Left lung (tissue), 10 donors: Measurements from ENCODE around the gene PKD2L1. TPM values are rescaled to one million over a fixed set of nuclear protein-coding genes. Genes with fewer than 3 reads are reported as not detected.

ENCODE experiments used
- ATAC-seq: fragments of 200-7000 bp; cut with Tn5 transposase; one replicate; pipeline ENCODE4 v1.9.1; 2020; ENCODE audit warnings: moderate library complexity
- DNase-seq, 4 donors: peaks; one replicate each; pipeline ENCODE4 v3.0.0-alpha.2; 2013 to 2020
- H3K27ac ChIP-seq, 2 donors: fragments of 200-600 bp; sonication (generic) in 1 of 2; one replicate each; pipeline versions ENCODE4 v1.5.0 to v1.8.0; 2020 to 2021
- H3K27me3 ChIP-seq, 2 donors: fragments of 200-600 bp; sonication (generic) in 1 of 2; one replicate each; pipeline versions ENCODE4 v1.5.0 to v1.8.0; 2020 to 2021
- H3K36me3 ChIP-seq, 2 donors: fragments of 200-600 bp; sonication (generic) in 1 of 2; one replicate each; pipeline versions ENCODE4 v1.5.0 to v1.8.0; 2020 to 2021
- H3K4me1 ChIP-seq, 2 donors: fragments of 200-600 bp; one replicate each; pipeline ENCODE4 v1.8.0; 2021
- H3K4me3 ChIP-seq, 2 donors: fragments of 200-600 bp; sonication (generic) in 1 of 2; one replicate each; pipeline versions ENCODE4 v1.5.0 to v1.8.0; 2020 to 2021; ENCODE audit warnings: mild to moderate bottlenecking in 1 of 2
- H3K9me3 ChIP-seq, 2 donors: fragments of 200-600 bp; sonication (generic) in 1 of 2; one replicate each; pipeline versions ENCODE4 v1.5.0 to v1.8.0; 2020 to 2021
- CTCF ChIP-seq, 2 donors: fragments of 200-600 bp; sonication (generic) in 1 of 2; IDR thresholded peaks; one replicate each; pipeline versions ENCODE4 v1.5.0 to v1.8.0; 2021; ENCODE audit warnings: antibody characterized with exemption in 2 of 2
- intact Hi-C, 2 donors: fragments of 100-400 bp; cut with DNase I; formaldehyde crosslinking; loops; one replicate each; pipeline versions ENCODE4 v1.11.2 to v1.14.2; 2022
- polyA plus RNA-seq, 6 donors: library from polyadenylated mRNA; unstranded; fragments of 120-200 nt; gene quantifications; one replicate each; pipeline ENCODE4 v1.2.1, GENCODE V29; 2013; ENCODE audit not compliant: insufficient read length in 6 of 6
- total RNA-seq, 2 donors: library from RNA; stranded (reverse); fragmentation: NEBNext Ultra II Directional; extraction: Animal tissue kit (Norgen Biotek cat#: 25700); gene quantifications; one replicate each; pipeline ENCODE4 v1.2.1, GENCODE V29; 2021
- donor health status: DM: no; HTN: yes; CAD: no.
- donor health status: DM: no; HTN: no; CAD: no.

Gene PKD2L1
- total and polyA plus RNA-seq, 8 donors: 0.22 to 0.47 (median 0.32) TPM; not detected in 1

- H3K9me3 ChIP-seq: no peaks in the 10 kb centered on the region
- peaks cover 0 to 90% of the 10 kb centered on the region in 2 donors for H3K36me3 ChIP-seq
- TF ChIP-seq CTCF (IDR thresholded peaks at IDR 0.05): no peak
- ATAC-seq: no peak
- no peak overlapping the region for H3K27ac ChIP-seq
- H3K27me3 ChIP-seq: no peaks in the 10 kb centered on the region
- intact Hi-C loops: no loop called here
- H3K4me1 ChIP-seq: peaks cover 0 to 18% of the 10 kb centered on the region in 2 donors
- H3K4me3 ChIP-seq: no peak overlapping the region
- DNase-seq: no peak
These were observed 29.6 kb upstream of the PKD2L1 start for GRCh38 chr10:100359529-100360150.

- peaks cover 0 to 95% of the 10 kb centered on the region in 2 donors for H3K36me3 ChIP-seq
- intact Hi-C loops: no loop called here
- H3K4me1 ChIP-seq: peaks cover 0 to 15% of the 10 kb centered on the region in 2 donors
- TF ChIP-seq CTCF (IDR thresholded peaks at IDR 0.05): no peak
- no peak overlapping the region for H3K27ac ChIP-seq
- H3K4me3 ChIP-seq: no peak overlapping the region
- ATAC-seq: no peak
- DNase-seq: no peak
- H3K27me3 ChIP-seq: no peaks in the 10 kb centered on the region
- no peaks in the 10 kb centered on the region for H3K9me3 ChIP-seq
These were observed 29.0 kb upstream of the PKD2L1 start for GRCh38 chr10:100359030-100359432.

GRCh38 chr10:100357059-100357858 lies 27.2 kb upstream of the PKD2L1 start:
- H3K4me1 ChIP-seq: peaks cover 0 to 16% of the 10 kb centered on the region in 2 donors
- H3K9me3 ChIP-seq: no peaks in the 10 kb centered on the region
- H3K36me3 ChIP-seq: peaks cover 0 to 96% of the 10 kb centered on the region in 2 donors
- DNase-seq (no peak), ATAC-seq (no peak)
- H3K27me3 ChIP-seq: no peaks in the 10 kb centered on the region
- intact Hi-C loops: no loop called here
- H3K4me3 ChIP-seq: no peak overlapping the region
- no peak overlapping the region for H3K27ac ChIP-seq
- TF ChIP-seq CTCF (IDR thresholded peaks at IDR 0.05): no peak

DNA sequence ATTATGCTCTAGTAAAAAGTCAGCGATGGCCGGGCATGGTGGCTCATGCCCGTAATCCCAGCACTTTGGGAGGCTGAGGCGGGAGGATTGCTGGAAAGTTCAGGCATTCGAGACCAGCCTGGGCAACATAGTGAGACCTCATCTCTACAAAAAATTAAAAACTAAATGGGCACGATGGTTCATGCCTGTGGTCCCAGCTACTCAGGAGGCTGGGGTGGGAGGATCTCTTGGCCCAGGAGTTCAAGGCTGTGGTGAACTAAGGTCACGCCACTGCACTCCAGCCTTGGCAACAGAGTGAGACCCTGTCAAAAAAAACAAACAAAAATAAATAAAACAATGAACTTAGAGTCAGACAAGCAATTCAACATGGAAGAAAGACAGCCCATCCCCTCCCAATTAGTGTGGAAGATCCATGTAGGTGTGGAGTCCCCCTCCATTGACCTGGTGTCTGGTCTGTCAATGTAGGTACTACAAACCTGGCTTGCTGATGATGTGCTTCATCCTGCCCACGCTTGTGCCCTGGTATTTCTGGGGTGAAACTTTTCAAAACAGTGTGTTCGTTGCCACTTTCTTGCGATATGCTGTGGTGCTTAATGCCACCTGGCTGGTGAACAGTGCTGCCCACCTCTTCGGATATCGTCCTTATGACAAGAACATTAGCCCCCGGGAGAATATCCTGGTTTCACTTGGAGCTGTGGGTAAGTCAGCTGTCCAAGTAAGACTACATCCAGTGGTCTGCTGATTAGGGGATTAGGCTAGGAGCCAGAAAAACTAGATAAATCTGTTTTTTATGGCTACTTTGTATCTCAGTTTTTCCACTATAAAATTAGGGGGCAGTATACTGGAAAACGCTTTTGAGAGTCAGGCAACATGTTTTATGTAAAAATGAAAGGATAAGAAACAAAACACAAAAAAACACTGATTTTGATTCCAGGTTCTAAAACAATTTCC lies 26.3 kb upstream of the PKD2L1 start:
- no peak for TF ChIP-seq CTCF (IDR thresholded peaks at IDR 0.05)
- peaks cover 0 to 96% of the 10 kb centered on the region in 2 donors for H3K36me3 ChIP-seq
- DNase-seq (no peak), ATAC-seq (no peak)
- no peak overlapping the region for H3K27ac ChIP-seq
- peaks cover 0 to 21% of the 10 kb centered on the region in 2 donors for H3K4me1 ChIP-seq
- intact Hi-C loops: no loop called here
- H3K9me3 ChIP-seq: no peaks in the 10 kb centered on the region
- no peak overlapping the region for H3K4me3 ChIP-seq
- H3K27me3 ChIP-seq: no peaks in the 10 kb centered on the region
